ENCODE results near the gene NAPEPLD.
"Not testable (repeated sequence)": the region's sequence is repeated elsewhere in the genome, so short reads cannot be mapped to it uniquely, and the experiment has no call there.

The NAPEPLD gene

GRCh38 chr7:103148994-103149807 lies at the start of gene NAPEPLD:
Gene NAPEPLD (minus strand): TSS chr7:103149099. CDS start chr7:103128776, 20,323 bp downstream.
- H3K4me3 ChIP-seq (ENCODE audit: low read depth in 1 of 2, low read length in 2 of 2) = peak within 1 kb of the TSS; percentile 69 to 73
- H3K4me1 ChIP-seq (ENCODE audit: insufficient read depth, low read length) = peaks cover 10% of the 10 kb centered on the region
- H3K27ac ChIP-seq (ENCODE audit: low read depth, low read length) = peak within 1 kb of the TSS; percentile 73

DNA sequence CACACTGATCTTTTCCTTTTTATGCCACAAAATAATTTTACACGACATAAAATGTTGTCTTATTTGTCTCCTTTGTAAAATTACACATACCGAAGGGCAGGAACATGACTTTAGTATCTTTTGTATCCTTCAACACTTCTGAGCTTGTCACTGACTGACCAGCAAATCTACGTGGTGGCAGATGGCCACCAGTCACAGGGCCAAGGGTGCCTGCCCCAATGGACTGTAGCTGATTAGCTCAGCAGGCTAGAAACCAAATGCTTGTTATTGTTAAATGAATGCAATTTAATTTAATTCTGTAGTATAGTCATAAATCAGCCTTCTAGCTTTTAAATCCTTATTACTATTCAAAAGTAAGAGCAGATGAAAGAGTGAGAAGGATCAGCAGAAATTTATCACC lies 49.2 kb upstream of the NAPEPLD start:
- H3K4me1 ChIP-seq (ENCODE audit: insufficient read depth, low read length); H3K4me3 ChIP-seq (ENCODE audit: low read depth in 1 of 2, low read length in 2 of 2); H3K9me3 ChIP-seq (ENCODE audit: low read length); H3K36me3 ChIP-seq (ENCODE audit: insufficient read depth, low read length); H3K27ac ChIP-seq (ENCODE audit: low read depth, low read length); H3K27me3 ChIP-seq (ENCODE audit: control insufficient read depth in 1 of 2, insufficient read depth in 2 of 2, low read length in 2 of 2); H3K9ac ChIP-seq (ENCODE audit: low read length): not testable (repeated sequence)

More at GRCh38 chr7:103148994-103149807, at the start of gene NAPEPLD:
- Histone ChIP-seq H3K36me3 (ENCODE audit: insufficient read depth, low read length) (no peaks in the 10 kb centered on the region), H3K9me3 (ENCODE audit: low read length) (no peaks in the 10 kb centered on the region), H3K9ac (ENCODE audit: low read length) (peak within 1 kb of the TSS; percentile 34), H3K27me3 (ENCODE audit: control insufficient read depth in 1 of 2, insufficient read depth in 2 of 2, low read length in 2 of 2) (no peaks in the 10 kb centered on the region)

DNA sequence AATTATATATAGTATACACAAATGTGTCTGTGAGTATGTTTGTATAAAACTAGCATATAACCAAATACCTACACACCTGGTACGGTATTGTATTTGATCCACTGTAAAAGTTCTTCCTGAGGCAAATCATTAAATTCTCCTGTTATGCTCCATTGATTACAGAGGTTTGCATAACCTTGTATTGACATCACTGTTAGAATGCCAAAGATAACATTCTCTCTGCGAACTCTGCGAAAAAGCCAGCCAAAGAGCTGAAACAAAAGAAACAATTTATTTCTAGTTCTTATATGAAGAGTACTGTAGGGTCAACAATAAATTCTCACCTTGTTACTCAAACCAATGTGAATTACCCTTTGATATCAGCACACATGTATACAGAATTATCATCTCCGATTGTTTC lies 46.5 kb upstream of the NAPEPLD start:
- not testable (repeated sequence) for H3K36me3 ChIP-seq (ENCODE audit: insufficient read depth, low read length); H3K4me3 ChIP-seq (ENCODE audit: low read depth in 1 of 2, low read length in 2 of 2); H3K9me3 ChIP-seq (ENCODE audit: low read length); H3K27me3 ChIP-seq (ENCODE audit: control insufficient read depth in 1 of 2, insufficient read depth in 2 of 2, low read length in 2 of 2); H3K27ac ChIP-seq (ENCODE audit: low read depth, low read length); H3K4me1 ChIP-seq (ENCODE audit: insufficient read depth, low read length); H3K9ac ChIP-seq (ENCODE audit: low read length)

DNA sequence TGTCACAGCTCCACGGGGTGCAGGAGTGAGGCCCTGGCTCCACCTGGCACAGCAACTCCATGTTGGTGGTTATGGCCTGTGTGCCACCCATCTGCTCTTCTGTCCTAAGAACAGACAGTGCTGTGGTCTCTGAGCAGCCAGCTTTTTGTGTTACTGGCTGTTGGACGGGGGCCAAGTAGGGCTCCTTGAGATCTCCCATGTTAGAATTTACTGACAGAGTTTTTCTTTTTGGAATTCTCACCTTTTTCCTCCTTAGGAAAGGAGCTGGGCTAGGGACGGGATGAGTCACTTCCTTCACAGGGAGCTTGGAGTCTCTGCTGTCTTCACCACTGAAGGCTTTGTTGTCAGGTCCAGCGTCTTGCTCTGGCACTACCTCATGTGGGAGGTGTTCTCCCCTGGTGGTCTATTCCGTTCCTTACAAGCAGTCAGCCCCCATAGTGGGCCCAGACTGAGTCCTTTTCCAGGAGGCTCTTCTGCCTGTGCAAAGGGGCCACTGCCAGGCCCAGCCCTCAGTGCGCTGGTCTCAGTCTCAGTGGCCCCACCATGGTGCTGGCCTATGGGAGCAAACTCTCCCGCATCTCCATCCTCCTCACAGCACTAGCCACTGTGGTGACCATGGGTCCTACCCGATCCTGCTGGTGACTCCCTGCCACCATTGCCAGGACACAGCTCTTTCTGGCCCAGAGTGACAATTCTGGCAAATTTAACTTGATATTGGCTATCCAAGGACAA lies 23.7 kb upstream of the NAPEPLD start:
- H3K27me3 ChIP-seq (ENCODE audit: control insufficient read depth in 1 of 2, insufficient read depth in 2 of 2, low read length in 2 of 2); H3K36me3 ChIP-seq (ENCODE audit: insufficient read depth, low read length); H3K9ac ChIP-seq (ENCODE audit: low read length); H3K4me1 ChIP-seq (ENCODE audit: insufficient read depth, low read length); H3K4me3 ChIP-seq (ENCODE audit: low read depth in 1 of 2, low read length in 2 of 2); H3K27ac ChIP-seq (ENCODE audit: low read depth, low read length); H3K9me3 ChIP-seq (ENCODE audit: low read length): not testable (repeated sequence)

DNA sequence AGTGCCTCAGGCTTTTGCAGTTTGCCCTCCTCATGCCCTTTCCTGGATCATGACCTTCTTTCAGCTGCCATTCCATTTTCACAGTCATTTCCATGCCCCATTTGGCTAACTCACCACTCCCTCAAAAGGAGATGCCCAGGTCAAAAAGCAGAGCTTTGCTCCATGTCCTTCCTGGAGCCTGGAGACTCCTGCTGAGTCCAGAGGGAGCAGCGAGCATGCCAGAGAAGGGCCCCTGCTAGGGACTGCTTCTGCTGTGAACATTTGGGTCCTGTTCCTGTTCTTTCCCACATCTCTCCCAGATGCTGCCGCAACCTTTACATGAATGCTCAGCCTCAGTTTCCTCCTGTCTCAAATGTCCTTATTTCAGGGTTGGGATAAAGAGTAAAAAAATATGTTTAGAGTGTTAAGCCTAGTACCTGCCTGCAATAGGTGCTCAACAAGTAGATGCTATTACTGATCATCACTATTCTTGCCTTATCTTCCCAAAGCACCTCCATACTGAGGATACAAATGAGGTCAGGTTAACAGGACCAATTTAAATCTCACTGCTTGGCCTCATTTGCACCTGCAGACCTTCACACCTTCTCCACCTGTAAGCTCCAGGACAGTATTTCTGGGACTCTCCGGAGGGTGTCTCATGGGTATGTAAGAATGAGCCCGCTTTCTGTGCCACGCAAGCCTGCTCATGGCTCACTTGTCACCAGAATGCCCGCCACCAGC lies 23.0 kb upstream of the NAPEPLD start:
- not testable (repeated sequence) for H3K27ac ChIP-seq (ENCODE audit: low read depth, low read length); H3K4me1 ChIP-seq (ENCODE audit: insufficient read depth, low read length); H3K27me3 ChIP-seq (ENCODE audit: control insufficient read depth in 1 of 2, insufficient read depth in 2 of 2, low read length in 2 of 2); H3K9me3 ChIP-seq (ENCODE audit: low read length); H3K4me3 ChIP-seq (ENCODE audit: low read depth in 1 of 2, low read length in 2 of 2); H3K36me3 ChIP-seq (ENCODE audit: insufficient read depth, low read length); H3K9ac ChIP-seq (ENCODE audit: low read length)

- H3K9me3 ChIP-seq (ENCODE audit: low read length); H3K4me3 ChIP-seq (ENCODE audit: low read depth in 1 of 2, low read length in 2 of 2); H3K36me3 ChIP-seq (ENCODE audit: insufficient read depth, low read length); H3K27ac ChIP-seq (ENCODE audit: low read depth, low read length); H3K27me3 ChIP-seq (ENCODE audit: control insufficient read depth in 1 of 2, insufficient read depth in 2 of 2, low read length in 2 of 2); H3K4me1 ChIP-seq (ENCODE audit: insufficient read depth, low read length); H3K9ac ChIP-seq (ENCODE audit: low read length): not testable (repeated sequence)
These were observed 18.1 kb upstream of the NAPEPLD start for GRCh38 chr7:103166921-103167544.

DNA sequence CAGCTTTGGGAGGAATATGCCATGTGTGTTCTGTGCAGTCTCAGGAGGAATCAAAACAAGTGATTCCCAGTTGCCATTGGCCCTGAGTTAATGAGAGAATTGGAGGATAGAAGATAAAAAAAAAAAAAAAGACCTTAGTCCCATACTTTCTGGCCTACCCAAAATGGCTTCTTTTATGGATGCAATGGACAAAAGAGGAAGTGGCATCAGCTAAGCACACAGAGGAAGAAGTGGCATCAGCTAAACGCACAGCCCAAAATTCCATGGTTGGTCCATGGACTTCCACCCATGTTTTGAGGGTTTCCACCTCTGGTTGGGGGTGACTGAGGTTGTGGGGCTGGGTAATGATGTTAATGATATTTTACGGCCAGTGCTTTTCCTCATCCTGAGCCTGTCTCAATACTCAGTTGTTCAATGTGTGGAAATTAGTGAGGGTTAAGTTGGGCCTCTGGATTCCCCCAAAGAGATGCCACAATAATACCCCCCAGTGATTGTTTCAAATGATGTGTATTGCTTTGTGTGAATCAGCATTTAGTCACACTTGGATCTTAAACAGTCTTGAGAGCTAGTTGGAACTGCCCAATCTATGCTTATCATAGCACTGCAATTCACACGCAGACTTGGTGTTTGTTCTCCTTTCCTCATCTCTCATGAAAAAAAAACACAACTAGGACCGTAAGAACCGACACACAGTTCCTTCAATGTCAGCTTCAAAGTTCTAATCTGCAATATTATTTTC lies 14.4 kb upstream of the NAPEPLD start:
- not testable (repeated sequence) for H3K36me3 ChIP-seq (ENCODE audit: insufficient read depth, low read length); H3K4me1 ChIP-seq (ENCODE audit: insufficient read depth, low read length); H3K9me3 ChIP-seq (ENCODE audit: low read length); H3K27me3 ChIP-seq (ENCODE audit: control insufficient read depth in 1 of 2, insufficient read depth in 2 of 2, low read length in 2 of 2); H3K9ac ChIP-seq (ENCODE audit: low read length); H3K27ac ChIP-seq (ENCODE audit: low read depth, low read length); H3K4me3 ChIP-seq (ENCODE audit: low read depth in 1 of 2, low read length in 2 of 2)

DNA sequence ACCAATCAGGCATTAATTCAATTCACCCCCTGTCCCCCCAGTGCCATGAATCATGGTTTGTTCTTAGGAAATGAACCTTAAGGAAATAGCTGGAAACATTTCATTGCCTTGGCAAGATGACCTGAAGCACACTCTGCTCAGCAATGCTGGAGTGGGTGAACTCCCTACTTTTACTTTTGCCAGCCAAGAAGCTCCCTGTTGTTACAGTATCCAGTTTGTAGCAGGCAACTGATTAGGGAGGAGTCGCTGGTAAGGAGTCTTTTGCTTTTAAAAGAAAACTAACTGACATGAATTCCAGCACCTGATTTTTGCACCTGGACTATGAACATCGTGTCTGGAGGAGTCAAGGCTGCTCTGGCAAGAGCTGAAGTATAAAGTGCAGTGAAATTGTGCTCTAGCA lies 13.7 kb upstream of the NAPEPLD start:
- not testable (repeated sequence) for H3K9ac ChIP-seq (ENCODE audit: low read length); H3K27ac ChIP-seq (ENCODE audit: low read depth, low read length); H3K36me3 ChIP-seq (ENCODE audit: insufficient read depth, low read length); H3K27me3 ChIP-seq (ENCODE audit: control insufficient read depth in 1 of 2, insufficient read depth in 2 of 2, low read length in 2 of 2); H3K4me3 ChIP-seq (ENCODE audit: low read depth in 1 of 2, low read length in 2 of 2); H3K4me1 ChIP-seq (ENCODE audit: insufficient read depth, low read length); H3K9me3 ChIP-seq (ENCODE audit: low read length)

DNA sequence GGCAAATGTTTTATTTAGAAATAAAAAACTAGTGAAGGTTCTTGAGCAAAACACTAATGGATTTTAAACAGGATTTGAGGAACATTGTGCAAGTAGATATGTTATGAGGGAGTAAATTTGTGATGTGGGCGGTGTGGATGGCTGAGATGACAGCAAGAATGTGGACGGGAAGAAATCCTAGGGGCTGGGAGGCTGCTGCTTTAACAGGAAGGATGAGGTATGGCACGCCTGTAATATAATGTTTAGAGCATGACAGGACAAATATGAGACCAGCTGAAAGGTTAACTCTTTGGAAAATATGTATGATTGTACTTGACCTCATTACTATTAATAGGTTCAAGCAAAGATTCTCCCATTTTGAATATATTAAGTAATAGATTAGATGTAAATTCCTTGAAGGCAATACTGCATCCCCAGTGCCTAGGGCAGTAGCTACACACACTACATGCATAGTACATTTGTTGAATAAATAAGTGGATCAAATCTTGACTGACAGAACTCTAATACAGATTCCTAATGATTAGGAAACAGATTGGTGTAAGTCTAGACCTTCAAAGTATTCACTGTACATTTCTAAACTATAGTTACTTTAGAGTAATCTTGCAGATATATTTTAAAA lies 13.2 kb upstream of the NAPEPLD start:
- not testable (repeated sequence) for H3K9me3 ChIP-seq (ENCODE audit: low read length); H3K9ac ChIP-seq (ENCODE audit: low read length); H3K4me1 ChIP-seq (ENCODE audit: insufficient read depth, low read length); H3K4me3 ChIP-seq (ENCODE audit: low read depth in 1 of 2, low read length in 2 of 2); H3K27ac ChIP-seq (ENCODE audit: low read depth, low read length); H3K36me3 ChIP-seq (ENCODE audit: insufficient read depth, low read length); H3K27me3 ChIP-seq (ENCODE audit: control insufficient read depth in 1 of 2, insufficient read depth in 2 of 2, low read length in 2 of 2)

DNA sequence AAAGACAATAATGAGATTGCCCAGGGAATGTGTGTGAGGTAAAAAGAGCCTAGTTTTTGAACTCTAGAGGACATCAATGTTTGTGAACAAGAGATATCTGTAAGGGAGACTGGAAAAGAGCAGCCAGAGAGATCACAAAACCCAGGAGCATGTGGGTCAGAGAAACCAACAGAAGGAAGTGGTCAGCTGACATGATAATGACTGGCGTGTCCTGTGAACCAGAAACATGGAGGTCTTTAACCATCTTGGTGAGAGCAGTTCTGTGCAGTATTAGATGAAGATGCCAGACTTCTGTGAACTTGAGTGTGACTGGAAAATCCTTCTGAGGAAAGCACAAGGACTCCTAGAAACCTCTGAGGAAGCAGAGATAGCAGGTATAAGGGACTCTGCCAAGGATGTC lies 10.2 kb upstream of the NAPEPLD start:
- H3K36me3 ChIP-seq (ENCODE audit: insufficient read depth, low read length); H3K27ac ChIP-seq (ENCODE audit: low read depth, low read length); H3K27me3 ChIP-seq (ENCODE audit: control insufficient read depth in 1 of 2, insufficient read depth in 2 of 2, low read length in 2 of 2); H3K4me3 ChIP-seq (ENCODE audit: low read depth in 1 of 2, low read length in 2 of 2); H3K9ac ChIP-seq (ENCODE audit: low read length); H3K4me1 ChIP-seq (ENCODE audit: insufficient read depth, low read length); H3K9me3 ChIP-seq (ENCODE audit: low read length): not testable (repeated sequence)

Data from muscle layer of colon (tissue), 2 donors.